HepG2 (cell line): ENCODE data around the gene ZNF174. TPM values are rescaled to one million over a fixed set of nuclear protein-coding genes. Genes with fewer than 3 reads are reported as not detected.

Experiments used
- ATAC-seq: fragments of 200-7000 bp; cut with Tn5 transposase; 3 replicates; pipeline ENCODE4 v1.9.1; 2020; ENCODE audit warnings: mild to moderate bottlenecking, moderate library complexity
- Bru-seq: library from RNA; stranded (reverse); fragments of 400-500 nt; gene quantifications from one replicate; lab custom pipeline; 2021; lab: Mats Ljungman, UMichigan
- BruChase-seq, 2 experiments: library from RNA; stranded (reverse); fragments of 400-500 nt; gene quantifications; one replicate each; lab custom pipeline; 2021; lab: Mats Ljungman, UMichigan
- BruUV-seq: library from RNA; stranded (reverse); fragments of 400-500 nt; replicated peaks from 2 replicates; lab custom pipeline; 2021; lab: Mats Ljungman, UMichigan
- CTCF ChIA-PET: fragments of 300-600 bp; formaldehyde crosslinking; extraction: SDS; loops from one replicate; lab custom pipeline; 2021; ENCODE audit warnings: low total read pairs, inconsistent platforms, low intra/inter-chr PET ratio; lab: Yijun Ruan, JAX
- POLR2A ChIA-PET: fragments of 350-600 bp; sonication (Branson Sonifier 250); formaldehyde crosslinking; loops from one replicate; lab custom pipeline; 2020; ENCODE audit warnings: antibody characterized with exemption, inconsistent platforms; lab: Yijun Ruan, JAX
- DNase-seq: peaks from one replicate; pipeline ENCODE4 v3.0.0-alpha.2; 2015; ENCODE audit warnings: low spot score
- FAIRE-seq: peaks from 3 replicates; lab custom pipeline; 2011; peaks lifted over from hg19 to GRCh38; lab: Jason Lieb, UNC
- H2AFZ ChIP-seq: one replicate; pipeline ENCODE4 v1.6.1; 2011; ENCODE audit warnings: low read length, inconsistent platforms
- H3K27ac ChIP-seq: fragments of 300-600 bp; 3 replicates; pipeline ENCODE4 v1.8.0; 2011; ENCODE audit warnings: mixed run types, mild to moderate bottlenecking, mixed read lengths, low read length, inconsistent platforms; ENCODE audit not compliant: insufficient read depth; ENCODE audit errors: extremely low read length
- H3K27me3 ChIP-seq, 2 experiments: fragments of 200-600 bp in 1 of 2; 2 replicates in 1 of 2; 3 replicates in 1 of 2; pipeline versions ENCODE4 v1.6.0 to v1.8.0; 2011; ENCODE audit warnings: low read length in 2 of 2, mild to moderate bottlenecking in 2 of 2, moderate library complexity in 2 of 2, inconsistent platforms in 1 of 2; ENCODE audit not compliant: insufficient read depth in 2 of 2, control insufficient read depth in 1 of 2
- H3K36me3 ChIP-seq, 2 experiments: fragments of 200-600 bp in 1 of 2; replicated peaks in 1 of 2; 2 replicates in 1 of 2; 3 replicates in 1 of 2; pipeline versions ENCODE4 v1.5.1 to v1.8.0; 2011; ENCODE audit warnings: low read length in 2 of 2, inconsistent platforms in 1 of 2; ENCODE audit not compliant: insufficient read depth in 2 of 2, control insufficient read depth in 1 of 2
- H3K4me1 ChIP-seq: 2 replicates; pipeline ENCODE4 v1.5.1; 2012; ENCODE audit warnings: low read length, inconsistent platforms; ENCODE audit not compliant: insufficient read depth
- H3K4me2 ChIP-seq: 2 replicates; pipeline ENCODE4 v1.6.0; 2011; ENCODE audit warnings: low read depth, low read length, inconsistent platforms
- H3K4me3 ChIP-seq, 3 experiments: fragments of 200-600 bp in 1 of 3; sonication (generic), shearing (Covaris generic) in 1 of 3; replicated peaks in 1 of 3; 2 replicates each; pipeline ENCODE4 v1.5.1; 2011 to 2016; ENCODE audit warnings: low read length in 3 of 3, inconsistent platforms in 2 of 3, low read depth in 2 of 3, mild to moderate bottlenecking in 2 of 3, control low read depth in 1 of 3, mixed read lengths in 1 of 3; ENCODE audit not compliant: insufficient read depth in 1 of 3
- H3K79me2 ChIP-seq: one replicate; pipeline ENCODE4 v1.6.1; 2011; ENCODE audit warnings: low read length, inconsistent platforms; ENCODE audit not compliant: insufficient read depth
- H3K9ac ChIP-seq: 2 replicates; pipeline ENCODE4 v1.6.0; 2011; ENCODE audit warnings: mild to moderate bottlenecking, low read depth, low read length, inconsistent platforms; ENCODE audit not compliant: insufficient read depth
- H3K9me3 ChIP-seq: 2 replicates; pipeline ENCODE4 v1.5.1; 2012; ENCODE audit warnings: mild to moderate bottlenecking, low read length
- H4K20me1 ChIP-seq: 2 replicates; pipeline ENCODE4 v1.6.0; 2011; ENCODE audit warnings: inconsistent platforms, mild to moderate bottlenecking, low read length, moderate library complexity; ENCODE audit not compliant: insufficient read depth
- ETV5 ChIP-seq: IDR thresholded peaks from 2 replicates; pipeline ENCODE4 v1.6.1; 2018; ENCODE audit warnings: missing biosample characterization, missing genetic modification reagents, inconsistent platforms, borderline replicate concordance
- KLF6 ChIP-seq: IDR thresholded peaks from 2 replicates; pipeline ENCODE4 v1.8.0; 2016; ENCODE audit warnings: missing biosample characterization, missing genetic modification reagents
- PAWR ChIP-seq: sonication (generic); formaldehyde crosslinking; IDR thresholded peaks from 2 replicates; pipeline ENCODE4 v1.4.0; 2020; ENCODE audit warnings: missing genetic modification reagents, mild to moderate bottlenecking, borderline replicate concordance
- PHF21A ChIP-seq: sonication (generic); formaldehyde crosslinking; IDR thresholded peaks from 2 replicates; pipeline ENCODE4 v1.5.0; 2020; ENCODE audit warnings: mild to moderate bottlenecking, missing genetic modification reagents
- POGZ ChIP-seq: sonication (generic); formaldehyde crosslinking; IDR thresholded peaks from 2 replicates; pipeline ENCODE4 v1.4.0; 2020; ENCODE audit warnings: mild to moderate bottlenecking, missing genetic modification reagents
- ZNF790 ChIP-seq: sonication (generic); formaldehyde crosslinking; IDR thresholded peaks from 2 replicates; pipeline ENCODE4 v1.8.0; 2022; ENCODE audit warnings: missing genetic modification reagents, mild to moderate bottlenecking, borderline replicate concordance
- WGBS: methylation state at CpG from one replicate; pipeline ENCODE4 v1.1.6; 2017; ENCODE audit warnings: low lambda C conversion rate; 5-methylcytosine and 5-hydroxymethylcytosine counted together
- in situ Hi-C: cut with HindIII; loops from 2 replicates; pipeline ENCODE4 v1.10.0; 2017; ENCODE audit warnings: low pct_unique_long_range_greater_than_20kb; ENCODE audit not compliant: extremely low pct_ligation_motif_present
- intact Hi-C: fragments of 100-400 bp; cut with micrococcal nuclease; formaldehyde crosslinking; loops from one replicate; pipeline ENCODE4 v1.10.0; 2022; ENCODE audit not compliant: unreplicated experiment
- long read RNA-seq, 2 experiments: library from RNA in 1 of 2; library from polyadenylated mRNA in 1 of 2; stranded (forward) in 1 of 2; unstranded in 1 of 2; transcript quantifications; one replicate each; pipeline ENCODE4 v2.0.0, GENCODE V29; 2019 to 2022
- polyA minus RNA-seq, 3 experiments: library from RNA; depleted of rRNA, polyadenylated mRNA; stranded (reverse); fragments of >200 nt; gene quantifications; 2 replicates each; pipeline ENCODE4 v1.2.3, GENCODE V29; 2011; ENCODE audit warnings: low replicate concordance in 1 of 3
- polyA plus RNA-seq, 8 experiments: library from polyadenylated mRNA; depleted of rRNA in 3 of 8; stranded (reverse) in 7 of 8; unstranded in 1 of 8; fragments of >200 nt; fragmentation: Illumina TruSeq in 4 of 8; extraction: Trizol in 4 of 8; gene quantifications; 2 replicates each; pipeline versions ENCODE4 v1.2.1 to v1.2.3, GENCODE V29; 2011 to 2016; ENCODE audit warnings: low read depth in 4 of 8, missing spikeins in 1 of 8, mixed read lengths in 1 of 8; ENCODE audit not compliant: insufficient read depth in 1 of 8
- total RNA-seq, 5 experiments: library from RNA; depleted of rRNA; stranded (reverse); fragments of >200 nt; fragmentation: Illumina TruSeq; extraction: Trizol; gene quantifications; 2 replicates each; pipeline ENCODE4 v1.2.3, GENCODE V29; 2016; ENCODE audit warnings: low read depth in 1 of 5
- TF ChIP-seq, protein P1 (sequence below): sonication (generic); formaldehyde crosslinking; IDR thresholded peaks from 2 replicates; pipeline ENCODE4 v1.8.1; 2023; ENCODE audit warnings: missing genetic modification reagents, inconsistent platforms, borderline replicate concordance
- TF ChIP-seq, protein P2 (sequence below): IDR thresholded peaks from 2 replicates; pipeline ENCODE4 v1.6.1; 2012; ENCODE audit warnings: low read depth, low read length, improper control_type of control experiment
- TF ChIP-seq, protein P3 (sequence below): sonication (generic); formaldehyde crosslinking; IDR thresholded peaks from 2 replicates; pipeline ENCODE4 v1.4.0; 2020; ENCODE audit warnings: missing genetic modification reagents; ENCODE audit errors: not compliant biosample characterization
- TF ChIP-seq, protein P4 (sequence below): sonication (generic); formaldehyde crosslinking; IDR thresholded peaks from 2 replicates; pipeline ENCODE4 v1.4.0; 2020; ENCODE audit warnings: missing genetic modification reagents

Gene ZNF174
- total RNA-seq (2016; rRNA removed; fragmentation: Illumina TruSeq; extraction: Trizol) (10.0 and 10.6 TPM in 2 replicates), polyA plus RNA-seq (2011; rRNA removed) (7.6 and 8.3 TPM in 2 replicates), polyA minus RNA-seq (2011; rRNA and poly(A)+ RNA removed; ENCODE audit: low replicate concordance) (8.0 and 11.1 TPM in 2 replicates), Bru-seq, nascent RNA (percentile 73 among the genes with signal in this experiment), BruChase-seq, experiment 1, labeled RNA remaining after a 6-hour chase (percentile 71 among the genes with signal in this experiment), BruChase-seq, experiment 2, labeled RNA remaining after a 2-hour chase (percentile 86 among the genes with signal in this experiment)
- total RNA-seq (2016; cell fraction: cytosol; rRNA removed; fragmentation: Illumina TruSeq; extraction: Trizol; ENCODE audit: low read depth), result 2.3 and 2.9 TPM in 2 replicates
- 8.6 and 9.8 TPM in 2 replicates for total RNA-seq (2016; cell fraction: insoluble cytoplasmic fraction; rRNA removed; fragmentation: Illumina TruSeq; extraction: Trizol)
- 5.3 and 6.9 TPM in 2 replicates for total RNA-seq (2016; cell fraction: membrane; rRNA removed; fragmentation: Illumina TruSeq; extraction: Trizol)
- total RNA-seq (2016; cell fraction: nucleus; rRNA removed; fragmentation: Illumina TruSeq; extraction: Trizol), result 7.5 and 7.9 TPM in 2 replicates
- polyA plus RNA-seq (2011; cell fraction: cytosol; rRNA removed), result 6.7 and 7.2 TPM in 2 replicates
- 10.2 and 10.4 TPM in 2 replicates for polyA plus RNA-seq (2011; cell fraction: nucleus; rRNA removed)
- polyA plus RNA-seq (2012), result 5.3 and 5.5 TPM in 2 replicates
- 1.2 and 1.5 TPM in 2 replicates for polyA plus RNA-seq (2016; cell fraction: cytosol; fragmentation: Illumina TruSeq; extraction: Trizol; ENCODE audit: low read depth)
- polyA plus RNA-seq (2016; cell fraction: insoluble cytoplasmic fraction; fragmentation: Illumina TruSeq; extraction: Trizol; ENCODE audit: low read depth), result 13.0 and 14.1 TPM in 2 replicates
- polyA plus RNA-seq (2016; cell fraction: membrane; fragmentation: Illumina TruSeq; extraction: Trizol; ENCODE audit: low read depth), result 3.8 and 5.6 TPM in 2 replicates
- polyA plus RNA-seq (2016; cell fraction: nucleus; fragmentation: Illumina TruSeq; extraction: Trizol; ENCODE audit: insufficient read depth, low read depth), result 11.0 and 12.3 TPM in 2 replicates
- 4.4 and 4.9 TPM in 2 replicates for polyA minus RNA-seq (2011; cell fraction: cytosol; rRNA and poly(A)+ RNA removed)
- polyA minus RNA-seq (2011; cell fraction: nucleus; rRNA and poly(A)+ RNA removed), result 12.1 and 13.3 TPM in 2 replicates
- long read RNA-seq, experiment 1, transcript ZNF174-201 (3 exons, 2,260 nt), result major isoform, 11 of 18 reads
- long read RNA-seq, experiment 1, partial matches to known transcripts, result 1 of 18 reads
- long read RNA-seq, experiment 1, other reads (novel, unspliced or antisense), result 3 of 18 reads
- long read RNA-seq, experiment 2, transcript ZNF174-201 (3 exons, 2,260 nt), result major isoform, 8 of 12 reads
- long read RNA-seq, experiment 2, partial matches to known transcripts, result 0 of 12 reads
- long read RNA-seq, experiment 2, other reads (novel, unspliced or antisense), result 1 of 12 reads

DNA sequence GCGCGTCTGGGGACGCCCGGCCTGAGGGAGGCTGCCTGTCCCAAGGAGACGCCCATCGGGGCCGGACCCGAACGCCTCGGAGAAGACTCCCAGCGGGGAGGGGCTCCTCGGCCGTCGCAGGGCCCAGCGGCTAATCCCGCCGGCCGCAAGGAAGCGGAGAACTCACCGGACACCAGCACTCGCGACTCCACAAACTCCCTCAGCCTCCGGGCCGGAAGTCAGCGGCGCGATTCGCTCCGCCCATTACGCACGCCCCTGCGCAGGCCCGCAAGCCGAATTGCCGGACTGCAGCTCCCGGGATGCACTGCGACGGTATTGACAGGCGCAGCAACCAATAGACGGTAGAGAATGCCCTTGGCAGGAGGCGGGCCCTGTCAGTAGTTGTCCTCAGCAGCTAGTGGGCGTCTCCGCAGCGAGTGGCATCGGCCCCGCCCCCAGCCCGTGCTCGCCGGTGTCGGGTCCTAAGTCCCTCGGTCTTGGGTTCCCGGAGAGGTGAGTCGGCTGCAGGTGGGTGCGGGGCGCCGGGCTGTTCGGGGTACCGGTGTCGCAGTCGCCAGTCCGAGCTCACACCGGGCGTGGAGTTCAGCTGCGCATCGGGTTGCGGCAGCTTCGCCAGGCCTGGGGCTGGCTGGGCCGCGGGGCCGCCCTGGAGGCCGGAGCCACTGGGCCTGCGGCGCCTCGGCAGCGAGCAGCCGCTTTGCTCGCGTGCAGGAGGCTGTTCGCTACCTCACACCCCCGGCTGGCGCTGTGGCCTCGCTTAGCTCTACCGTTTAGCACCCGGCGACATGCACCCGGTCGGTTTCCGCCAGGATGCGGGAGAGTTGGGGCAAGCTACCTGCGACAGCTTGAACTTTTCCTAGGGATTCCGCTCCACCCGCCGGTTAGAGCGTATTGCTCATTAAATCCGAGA, at the start of gene ZNF174, which contains the start of gene ZSCAN32:
Gene ZNF174, plus strand, starts transcription at position 437 of the 910 bp plus-strand sequence. CDS start 790 bp downstream, outside the sequence.
Gene ZSCAN32, minus strand, starts transcription at position 226 of the 910 bp plus-strand sequence. CDS start 3,447 bp downstream, outside the sequence.
- H3K4me3 ChIP-seq, result peak within 1 kb of the TSS; percentile 90 to 94 (median 94)
- intact Hi-C loops (loop anchor here (1.0 to 10.0 kb wide), 4 partner anchors 41 to 119 kb away; partner anchors contain the start of genes C16orf90, NAA60 and ZNF597), in situ Hi-C loops (no loop called here)
- H3K79me2 ChIP-seq, result peaks cover 30% of the 10 kb centered on the region
- peak within 1 kb of the TSS; percentile 86 for H3K27ac ChIP-seq
- DNase-seq, result peak; percentile 98
- no peaks in the 10 kb centered on the region for H3K9me3 ChIP-seq
- CTCF ChIA-PET, result no interaction called here
- POLR2A ChIA-PET, result interaction anchor here (0.8 to 3.4 kb wide), 14 partner anchors 10 to 456 kb away, joined by 3 to 33 read pairs (median 4); partner anchors contain the start of genes NAA60, ZNF263 and ZNF597
- H3K27me3 ChIP-seq, result no peaks in the 10 kb centered on the region; a peak in 1 of 5 replicates
- FAIRE-seq, result peak; percentile 90
- no peaks in the 10 kb centered on the region for H4K20me1 ChIP-seq
- ATAC-seq, result peak; percentile 96
- H3K9ac ChIP-seq, result peak within 1 kb of the TSS; percentile 95
- peaks cover 29% of the 10 kb centered on the region for H3K4me1 ChIP-seq
- peaks cover 3 to 35% of the 10 kb centered on the region in 2 experiments; a peak in 4 of 5 replicates for H3K36me3 ChIP-seq
- 3% methylated on average over 12 of the region's 95 CpGs for WGBS
- peak within 1 kb of the TSS; percentile 93 for H3K4me2 ChIP-seq
- TSS peak; percentile 73 for BruUV-seq
- no peak within 1 kb of the TSS for H2AFZ ChIP-seq
- peak; percentile 95 for TF ChIP-seq ETV5 (CRISPR knock-in tag)
- TF ChIP-seq, protein P1, sequence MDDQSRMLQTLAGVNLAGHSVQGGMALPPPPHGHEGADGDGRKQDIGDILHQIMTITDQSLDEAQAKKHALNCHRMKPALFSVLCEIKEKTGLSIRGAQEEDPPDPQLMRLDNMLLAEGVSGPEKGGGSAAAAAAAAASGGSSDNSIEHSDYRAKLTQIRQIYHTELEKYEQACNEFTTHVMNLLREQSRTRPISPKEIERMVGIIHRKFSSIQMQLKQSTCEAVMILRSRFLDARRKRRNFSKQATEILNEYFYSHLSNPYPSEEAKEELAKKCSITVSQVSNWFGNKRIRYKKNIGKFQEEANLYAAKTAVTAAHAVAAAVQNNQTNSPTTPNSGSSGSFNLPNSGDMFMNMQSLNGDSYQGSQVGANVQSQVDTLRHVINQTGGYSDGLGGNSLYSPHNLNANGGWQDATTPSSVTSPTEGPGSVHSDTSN (CRISPR knock-in tag), result peak; percentile 84
- TF ChIP-seq, protein P2, sequence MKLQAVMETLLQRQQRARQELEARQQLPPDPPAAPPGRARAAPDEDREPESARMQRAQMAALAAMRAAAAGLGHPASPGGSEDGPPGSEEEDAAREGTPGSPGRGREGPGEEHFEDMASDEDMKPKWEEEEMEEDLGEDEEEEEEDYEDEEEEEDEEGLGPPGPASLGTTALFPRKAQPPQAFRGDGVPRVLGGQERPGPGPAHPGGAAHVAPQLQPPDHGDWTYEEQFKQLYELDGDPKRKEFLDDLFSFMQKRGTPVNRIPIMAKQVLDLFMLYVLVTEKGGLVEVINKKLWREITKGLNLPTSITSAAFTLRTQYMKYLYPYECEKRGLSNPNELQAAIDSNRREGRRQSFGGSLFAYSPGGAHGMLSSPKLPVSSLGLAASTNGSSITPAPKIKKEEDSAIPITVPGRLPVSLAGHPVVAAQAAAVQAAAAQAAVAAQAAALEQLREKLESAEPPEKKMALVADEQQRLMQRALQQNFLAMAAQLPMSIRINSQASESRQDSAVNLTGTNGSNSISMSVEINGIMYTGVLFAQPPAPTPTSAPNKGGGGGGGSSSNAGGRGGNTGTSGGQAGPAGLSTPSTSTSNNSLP, result no peak
- TF ChIP-seq ZNF790 (CRISPR knock-in tag), result peak; percentile 96
- peak; percentile 88; the same call in 1 of the 2 replicates for TF ChIP-seq KLF6 (CRISPR knock-in tag)
- TF ChIP-seq, protein P3, sequence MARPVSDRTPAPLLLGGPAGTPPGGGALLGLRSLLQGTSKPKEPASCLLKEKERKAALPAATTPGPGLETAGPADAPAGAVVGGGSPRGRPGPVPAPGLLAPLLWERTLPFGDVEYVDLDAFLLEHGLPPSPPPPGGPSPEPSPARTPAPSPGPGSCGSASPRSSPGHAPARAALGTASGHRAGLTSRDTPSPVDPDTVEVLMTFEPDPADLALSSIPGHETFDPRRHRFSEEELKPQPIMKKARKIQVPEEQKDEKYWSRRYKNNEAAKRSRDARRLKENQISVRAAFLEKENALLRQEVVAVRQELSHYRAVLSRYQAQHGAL (CRISPR knock-in tag), result peak; percentile 37
- TF ChIP-seq PHF21A, result peak; percentile 84
- peak; percentile 77 for TF ChIP-seq POGZ
- no peak; the same call in 1 of the 2 replicates for TF ChIP-seq PAWR (CRISPR knock-in tag)
- TF ChIP-seq, protein P4, sequence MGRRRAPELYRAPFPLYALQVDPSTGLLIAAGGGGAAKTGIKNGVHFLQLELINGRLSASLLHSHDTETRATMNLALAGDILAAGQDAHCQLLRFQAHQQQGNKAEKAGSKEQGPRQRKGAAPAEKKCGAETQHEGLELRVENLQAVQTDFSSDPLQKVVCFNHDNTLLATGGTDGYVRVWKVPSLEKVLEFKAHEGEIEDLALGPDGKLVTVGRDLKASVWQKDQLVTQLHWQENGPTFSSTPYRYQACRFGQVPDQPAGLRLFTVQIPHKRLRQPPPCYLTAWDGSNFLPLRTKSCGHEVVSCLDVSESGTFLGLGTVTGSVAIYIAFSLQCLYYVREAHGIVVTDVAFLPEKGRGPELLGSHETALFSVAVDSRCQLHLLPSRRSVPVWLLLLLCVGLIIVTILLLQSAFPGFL (CRISPR knock-in tag), result peak; percentile 60; the same call in 1 of the 2 replicates
